ENCODE results near the gene GSG1L. TPM values are rescaled to one million over a fixed set of nuclear protein-coding genes. Genes with fewer than 3 reads are reported as not detected.

Gene GSG1L
- polyA plus RNA-seq, 3 donors: 0.10 to 0.11 TPM; not detected in 1

GRCh38 chr16:28041615-28042014 is 21.9 kb downstream of the GSG1L start:
- 83 to 90% (median 87%) methylated on average over 10 of the region's 10 CpGs for WGBS, 3 donors
- no peak overlapping the region for H3K27ac ChIP-seq (ENCODE audit: low read depth, low read length)

DNA sequence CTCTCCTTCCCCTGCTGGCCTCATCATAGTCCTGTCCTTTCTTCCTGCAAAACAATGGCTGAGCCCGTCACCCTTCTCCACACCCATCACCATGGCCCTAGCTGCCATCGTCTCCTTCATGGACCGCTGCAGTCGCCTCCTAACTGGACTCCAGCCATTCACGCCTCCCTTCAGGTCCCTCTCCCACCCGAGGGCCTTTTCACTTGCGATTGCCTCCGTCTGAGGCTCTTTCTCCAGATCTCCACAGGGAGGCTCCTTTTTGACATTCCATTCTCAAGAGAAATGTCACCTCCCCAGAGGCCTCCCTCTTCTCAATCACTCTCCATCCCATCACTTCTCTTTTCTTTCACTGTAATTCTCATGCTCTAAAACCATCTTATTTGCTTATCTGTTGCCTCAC is 23.5 kb downstream of the GSG1L start:
- WGBS, 3 donors: 46 to 67% (median 64%) methylated on average over 8 of the region's 8 CpGs
- H3K27ac ChIP-seq (ENCODE audit: low read depth, low read length): no peak overlapping the region

DNA sequence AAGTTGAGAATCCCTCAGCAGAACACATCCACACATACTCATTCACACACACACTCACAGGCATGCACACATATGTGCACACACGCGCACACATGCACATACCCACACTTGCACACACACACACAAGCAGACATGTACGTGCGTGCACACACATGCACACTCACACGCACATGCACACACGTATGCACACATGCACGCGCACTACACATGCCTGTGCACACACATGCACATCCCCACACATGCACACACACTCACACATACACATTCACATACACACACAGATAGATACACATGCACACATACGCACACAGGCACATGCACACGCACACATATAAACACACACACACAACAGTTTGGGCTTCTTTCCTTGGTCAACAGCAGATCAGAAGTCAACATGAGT is 24.0 kb downstream of the GSG1L start:
- WGBS, 3 donors: 95 to 97% (median 96%) methylated on average over 10 of the region's 10 CpGs
- no peak overlapping the region for H3K27ac ChIP-seq (ENCODE audit: low read depth, low read length)

DNA sequence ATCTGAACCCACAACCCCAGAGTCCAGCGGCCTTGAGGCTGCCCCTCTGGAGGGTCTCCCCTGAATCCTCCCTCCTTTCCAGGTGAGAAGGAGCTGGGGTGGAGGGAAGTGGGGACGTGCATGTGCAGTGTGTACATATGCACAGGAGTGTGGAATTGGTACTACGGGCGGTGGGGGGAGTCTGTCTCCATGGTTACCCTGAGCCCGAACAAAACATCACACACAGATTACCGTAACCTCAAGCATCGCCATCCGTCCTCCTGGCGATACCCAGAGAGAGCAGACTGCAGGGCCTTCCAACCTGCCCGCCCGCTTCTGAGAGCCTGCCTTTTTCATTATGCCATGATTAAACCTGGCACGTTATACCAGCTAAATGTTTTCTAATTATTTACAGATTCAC is 25.1 kb downstream of the GSG1L start:
- WGBS, 3 donors: 71 to 85% (median 85%) methylated on average over 12 of the region's 12 CpGs
- no peak overlapping the region for H3K27ac ChIP-seq (ENCODE audit: low read depth, low read length)

GRCh38 chr16:28035866-28036393 is 27.6 kb downstream of the GSG1L start:
- WGBS, 3 donors: 43 to 54% (median 53%) methylated on average over 10 of the region's 10 CpGs

GRCh38 chr16:28033870-28034269 is 29.6 kb downstream of the GSG1L start:
- WGBS, 3 donors: 81 to 98% (median 94%) methylated on average over 4 of the region's 4 CpGs
- H3K27ac ChIP-seq (ENCODE audit: low read depth, low read length): no peak overlapping the region

More at GRCh38 chr16:28035866-28036393, 27.6 kb downstream of the GSG1L start:
- no peak overlapping the region for H3K27ac ChIP-seq (ENCODE audit: low read depth, low read length)

DNA sequence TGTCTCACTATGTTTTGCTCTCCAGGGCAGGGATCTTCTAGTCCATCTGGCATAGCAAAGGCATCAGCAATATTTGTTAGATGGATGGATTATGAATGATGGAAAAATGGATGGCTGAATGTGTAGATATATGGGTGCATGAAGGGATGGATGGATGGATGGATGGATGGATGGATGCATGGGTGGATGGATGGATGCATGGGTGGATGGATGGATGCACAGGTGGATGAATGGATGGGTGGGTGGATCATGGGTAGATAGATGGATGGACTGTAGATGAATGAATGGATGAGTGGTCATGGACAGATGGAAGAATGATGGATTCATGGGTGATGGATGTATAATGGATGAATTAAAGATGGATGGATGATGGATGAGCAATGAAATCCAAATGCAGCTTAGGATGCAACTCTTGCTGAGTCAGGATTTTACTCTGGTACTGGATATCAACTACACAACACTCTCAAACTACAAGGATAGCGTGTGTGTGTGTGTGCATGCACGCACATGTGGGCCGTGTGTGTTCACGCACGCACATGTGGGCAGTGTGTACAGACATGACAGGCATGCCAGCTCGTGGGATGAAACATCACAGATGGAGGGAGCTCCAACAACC is 34.0 kb downstream of the GSG1L start:
- 80 to 90% (median 88%) methylated on average over 6 of the region's 6 CpGs for WGBS, 3 donors
- no peak overlapping the region for H3K27ac ChIP-seq (ENCODE audit: low read depth, low read length)

- H3K27ac ChIP-seq (ENCODE audit: low read depth, low read length): no peak overlapping the region
- WGBS, 3 donors: 82 to 93% (median 86%) methylated on average over 3 of the region's 3 CpGs
These were observed 36.5 kb downstream of the GSG1L start for GRCh38 chr16:28027055-28027454.

- H3K27ac ChIP-seq (ENCODE audit: low read depth, low read length): no peak overlapping the region
- 68 to 85% (median 73%) methylated on average over 4 of the region's 4 CpGs for WGBS, 3 donors
These were observed 37.9 kb downstream of the GSG1L start for GRCh38 chr16:28025631-28026030.

DNA sequence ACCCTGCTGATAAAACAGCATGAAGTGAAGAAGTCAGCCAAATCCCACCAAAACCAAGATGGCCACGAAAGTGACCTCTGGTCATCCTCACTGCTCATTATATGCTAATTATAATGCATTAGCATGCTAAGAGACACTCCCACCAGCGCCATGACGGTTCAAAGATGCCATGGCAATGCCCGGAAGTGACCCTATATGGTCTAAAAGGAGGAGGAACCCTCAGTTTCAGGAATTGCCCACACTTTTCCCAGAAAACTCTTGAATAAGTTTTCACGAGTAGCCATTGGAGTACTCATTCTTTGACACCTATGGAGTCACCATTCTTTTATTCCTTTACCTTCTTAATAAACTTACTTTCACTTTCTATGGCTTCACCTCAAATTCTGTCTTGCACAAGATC is 44.3 kb downstream of the GSG1L start:
- 60 to 81% (median 76%) methylated on average over 5 of the region's 5 CpGs for WGBS, 3 donors
- H3K27ac ChIP-seq (ENCODE audit: low read depth, low read length): no peak overlapping the region

GRCh38 chr16:28014851-28015250 is 48.7 kb downstream of the GSG1L start:
- no peak overlapping the region for H3K27ac ChIP-seq (ENCODE audit: low read depth, low read length)
- WGBS, 3 donors: 68 to 86% (median 81%) methylated on average over 3 of the region's 3 CpGs

DNA sequence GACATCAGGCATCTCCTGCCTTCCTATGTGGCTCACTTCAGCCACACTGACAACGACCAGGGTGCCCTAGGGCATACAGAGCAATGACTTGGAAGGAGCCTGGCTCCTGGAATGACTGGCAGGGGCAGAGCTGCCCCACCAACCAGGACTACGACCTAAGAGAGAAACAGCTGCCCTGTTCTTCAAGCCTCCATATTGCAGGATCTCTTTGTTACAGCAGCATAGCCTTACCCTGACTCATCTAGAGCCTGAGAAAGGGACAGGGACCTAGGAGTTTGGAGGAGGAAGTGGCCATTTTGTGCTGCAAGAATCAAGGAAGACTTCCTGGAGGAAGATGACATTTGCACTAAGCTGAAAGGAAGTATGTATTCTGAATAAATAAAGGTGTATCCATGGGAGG is 49.6 kb downstream of the GSG1L start:
- WGBS, 3 donors: 69 to 84% (median 82%) methylated on average over 2 of the region's 2 CpGs
- H3K27ac ChIP-seq (ENCODE audit: low read depth, low read length): no peak overlapping the region

- WGBS, 3 donors: 66 to 81% (median 69%) methylated on average over 6 of the region's 6 CpGs
These were observed 50.1 kb downstream of the GSG1L start for GRCh38 chr16:28013392-28013791.

DNA sequence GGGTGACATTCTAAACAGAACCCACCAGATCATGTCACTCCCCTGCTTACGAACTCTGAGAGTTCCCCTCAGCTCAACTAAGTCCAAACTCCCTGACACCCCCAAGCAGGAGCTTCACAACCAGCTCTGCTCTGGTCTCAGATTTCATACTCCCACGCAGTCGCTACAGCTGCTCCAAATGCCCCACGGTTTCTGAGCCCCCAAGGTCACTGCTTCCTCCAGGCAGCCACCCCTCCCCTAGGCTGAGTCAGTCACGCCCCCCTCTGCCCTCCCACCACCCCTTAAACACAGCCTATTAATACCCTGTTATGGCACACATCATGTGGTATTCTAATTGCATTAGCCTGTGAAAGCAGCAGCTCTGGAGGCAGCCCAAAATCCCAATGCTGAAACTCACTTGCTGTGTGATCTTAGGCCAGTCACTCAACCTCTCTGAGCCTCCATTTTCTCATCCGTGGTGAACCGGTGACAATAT is 51.5 kb downstream of the GSG1L start:
- 11 to 59% (median 54%) methylated on average over 7 of the region's 7 CpGs for WGBS, 3 donors
- no peak overlapping the region for H3K27ac ChIP-seq (ENCODE audit: low read depth, low read length)

More at GRCh38 chr16:28013392-28013791, 50.1 kb downstream of the GSG1L start:
- H3K27ac ChIP-seq (ENCODE audit: low read depth, low read length): no peak overlapping the region

- WGBS, 3 donors: 76 to 80% (median 77%) methylated on average over 11 of the region's 11 CpGs
- no peak overlapping the region for H3K27ac ChIP-seq (ENCODE audit: low read depth, low read length)
These were observed 52.3 kb downstream of the GSG1L start for GRCh38 chr16:28011223-28011622.

- WGBS, 3 donors: 23 to 55% (median 26%) methylated on average over 9 of the region's 9 CpGs
- no peak overlapping the region for H3K27ac ChIP-seq (ENCODE audit: low read depth, low read length)
These were observed 52.8 kb downstream of the GSG1L start for GRCh38 chr16:28010671-28011070.

DNA sequence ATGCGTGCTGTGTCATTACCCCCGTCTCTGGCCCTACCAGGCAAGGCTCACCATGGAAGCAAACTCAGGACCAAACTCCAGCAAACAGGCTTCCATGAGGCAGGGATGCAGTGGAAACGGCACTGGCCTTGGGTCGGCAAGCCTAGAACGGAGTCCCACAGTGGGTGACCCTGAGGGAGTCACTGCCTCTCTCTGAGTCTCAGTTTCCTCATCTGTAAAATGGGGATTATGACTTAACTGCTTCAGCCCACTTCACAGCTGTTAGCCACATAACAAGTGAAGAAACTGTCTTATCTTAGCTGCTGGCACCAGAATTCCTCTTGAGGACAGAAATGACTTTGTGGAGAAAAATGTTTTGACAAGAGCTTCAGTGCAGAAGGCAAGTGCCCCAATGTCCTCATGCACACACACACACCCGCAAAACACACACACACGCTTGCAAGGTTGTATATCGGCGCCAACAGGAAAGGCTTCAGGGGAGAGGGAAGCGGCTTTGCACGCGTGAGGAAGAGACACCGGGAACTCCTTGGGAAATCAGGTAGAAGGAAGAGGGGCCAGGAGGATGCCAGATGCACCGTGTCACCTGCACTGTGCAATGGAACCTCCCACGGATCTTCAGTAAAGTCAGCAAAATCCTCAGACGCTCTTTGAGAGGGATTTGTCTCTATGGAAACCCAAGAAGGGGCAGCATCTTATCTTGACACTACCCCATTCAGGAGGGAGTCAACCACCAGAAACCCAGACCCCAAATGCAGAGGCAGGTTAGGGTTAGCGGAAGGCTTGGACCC is 53.7 kb downstream of the GSG1L start:
- no peak overlapping the region for H3K27ac ChIP-seq (ENCODE audit: low read depth, low read length)
- WGBS, 3 donors: 60 to 68% (median 61%) methylated on average over 17 of the region's 17 CpGs

GRCh38 chr16:28003923-28004322 is 59.6 kb downstream of the GSG1L start:
- H3K27ac ChIP-seq (ENCODE audit: low read depth, low read length): no peak overlapping the region
- WGBS, 3 donors: 68 to 84% (median 77%) methylated on average over 9 of the region's 9 CpGs

GRCh38 chr16:28003021-28003865 is 60.3 kb downstream of the GSG1L start:
- no peak overlapping the region for H3K27ac ChIP-seq (ENCODE audit: low read depth, low read length)
- 71 to 75% (median 73%) methylated on average over 14 of the region's 14 CpGs for WGBS, 3 donors

All from adipose tissue (tissue), 3 donors.